ENCODE data around the gene TADA2B. TPM values are rescaled to one million over a fixed set of nuclear protein-coding genes. Genes with fewer than 3 reads are reported as not detected.
A peak's percentile ranks its signal among the peaks of the same experiment; 100 is the strongest.

Gene TADA2B
- 26.7 and 31.8 TPM in 2 replicates for total RNA-seq

GRCh38 chr4:7043284-7044136 lies at the start of gene TADA2B:
TSS of gene TADA2B (plus strand) at chr4:7043372. CDS start at chr4:7043580, 208 bp downstream.
- Mint-ChIP-seq H3K27me3 (no peaks in the 10 kb centered on the region), H3K27ac (peak within 1 kb of the TSS; percentile 85), H3K9me3 (no peaks in the 10 kb centered on the region), H3K4me1 (peaks cover 56% of the 10 kb centered on the region), H3K4me3 (peak within 1 kb of the TSS; percentile 93), H3K36me3 (ENCODE audit: low read depth) (peaks cover 10% of the 10 kb centered on the region)
- CTCF ChIA-PET, result interaction anchor here (0.8 to 2.4 kb wide), 9 partner anchors 12 to 335 kb away, joined by 3 to 23 read pairs (median 6); partner anchors contain the start of gene GRPEL1
- no peak for TF ChIP-seq CTCF (IDR thresholded peaks at IDR 0.05)
- POLR2A ChIA-PET, result interaction anchor here (0.8 to 7.5 kb wide), 15 partner anchors 9 to 402 kb away, joined by 3 to 132 read pairs (median 5); partner anchors contain the start of genes BLOC1S4, GRPEL1 and TBC1D14
- intact Hi-C loops (cut with micrococcal nuclease), result loop anchor here (1.0 to 2.0 kb wide), 11 partner anchors 15 to 403 kb away; partner anchors contain the start of genes BLOC1S4, GRPEL1, MRFAP1 and TBC1D14
- ATAC-seq (ENCODE audit: low read depth), result peak; percentile 40
- peak; percentile 55 for DNase-seq

GRCh38 chr4:6996481-6996880 lies 46.7 kb upstream of the TADA2B start:
- Mint-ChIP-seq H3K36me3 (ENCODE audit: low read depth) (peaks cover 66% of the 10 kb centered on the region), H3K4me1 (peaks cover 23% of the 10 kb centered on the region), H3K4me3 (no peak overlapping the region), H3K9me3 (no peaks in the 10 kb centered on the region), H3K27me3 (no peaks in the 10 kb centered on the region), H3K27ac (no peak overlapping the region)
- POLR2A ChIA-PET, result no interaction called here
- ATAC-seq (ENCODE audit: low read depth), result no peak
- CTCF ChIA-PET, result no interaction called here
- intact Hi-C loops (cut with micrococcal nuclease), result no loop called here
- TF ChIP-seq CTCF (IDR thresholded peaks at IDR 0.05), result no peak
- DNase-seq, result no peak

GRCh38 chr4:6999172-7000086 lies 43.7 kb upstream of the TADA2B start:
- ChIA-PET CTCF (interaction anchor here (1.0 kb wide), 1 partner anchor 44 kb away, joined by 3 read pairs; the partner anchor contains the start of gene TADA2B), POLR2A (interaction anchor here (0.6 to 1.0 kb wide), 2 partner anchors 68 to 101 kb away, joined by 3 to 5 read pairs; partner anchors contain the start of gene GRPEL1)
- ATAC-seq (ENCODE audit: low read depth) (no peak), DNase-seq (no peak)
- Mint-ChIP-seq H3K36me3 (ENCODE audit: low read depth) (peaks cover 84% of the 10 kb centered on the region), H3K27ac (no peak overlapping the region), H3K4me1 (peaks cover 2% of the 10 kb centered on the region), H3K27me3 (no peaks in the 10 kb centered on the region), H3K4me3 (no peak overlapping the region), H3K9me3 (no peaks in the 10 kb centered on the region)
- TF ChIP-seq CTCF (IDR thresholded peaks at IDR 0.05), result no peak
- intact Hi-C loops (cut with micrococcal nuclease), result no loop called here

GRCh38 chr4:7000421-7001176 lies 42.6 kb upstream of the TADA2B start:
- CTCF ChIA-PET, result interaction anchor here (1.0 kb wide), 1 partner anchor 43 kb away, joined by 3 read pairs; the partner anchor contains the start of gene TADA2B
- H3K36me3 Mint-ChIP-seq (ENCODE audit: low read depth), result peaks cover 78% of the 10 kb centered on the region
- H3K4me3 Mint-ChIP-seq, result no peak overlapping the region
- no peak for ATAC-seq (ENCODE audit: low read depth)
- no peaks in the 10 kb centered on the region for H3K9me3 Mint-ChIP-seq
- no peak overlapping the region for H3K27ac Mint-ChIP-seq
- TF ChIP-seq CTCF (IDR thresholded peaks at IDR 0.05), result no peak
- intact Hi-C loops (cut with micrococcal nuclease), result no loop called here
- no peaks in the 10 kb centered on the region for H3K27me3 Mint-ChIP-seq
- H3K4me1 Mint-ChIP-seq, result no peaks in the 10 kb centered on the region
- DNase-seq, result no peak
- POLR2A ChIA-PET, result no interaction called here

All from activated B cell treated with CpG ODN at 0.5 μM for 24 hours (primary cell).